Bone marrow (tissue), 2 donors: ENCODE data around the gene TMEM59L.
A peak's percentile ranks its signal among the peaks of the same experiment; 100 is the strongest.
"Not testable (repeated sequence)": the region's sequence is repeated elsewhere in the genome, so short reads cannot be mapped to it uniquely, and the experiment has no call there.

Source experiments
- DNase-seq, 2 donors: peaks; one replicate each; lab custom pipeline; 2025; lab: John Stamatoyannopoulos, UW

The TMEM59L gene

DNA sequence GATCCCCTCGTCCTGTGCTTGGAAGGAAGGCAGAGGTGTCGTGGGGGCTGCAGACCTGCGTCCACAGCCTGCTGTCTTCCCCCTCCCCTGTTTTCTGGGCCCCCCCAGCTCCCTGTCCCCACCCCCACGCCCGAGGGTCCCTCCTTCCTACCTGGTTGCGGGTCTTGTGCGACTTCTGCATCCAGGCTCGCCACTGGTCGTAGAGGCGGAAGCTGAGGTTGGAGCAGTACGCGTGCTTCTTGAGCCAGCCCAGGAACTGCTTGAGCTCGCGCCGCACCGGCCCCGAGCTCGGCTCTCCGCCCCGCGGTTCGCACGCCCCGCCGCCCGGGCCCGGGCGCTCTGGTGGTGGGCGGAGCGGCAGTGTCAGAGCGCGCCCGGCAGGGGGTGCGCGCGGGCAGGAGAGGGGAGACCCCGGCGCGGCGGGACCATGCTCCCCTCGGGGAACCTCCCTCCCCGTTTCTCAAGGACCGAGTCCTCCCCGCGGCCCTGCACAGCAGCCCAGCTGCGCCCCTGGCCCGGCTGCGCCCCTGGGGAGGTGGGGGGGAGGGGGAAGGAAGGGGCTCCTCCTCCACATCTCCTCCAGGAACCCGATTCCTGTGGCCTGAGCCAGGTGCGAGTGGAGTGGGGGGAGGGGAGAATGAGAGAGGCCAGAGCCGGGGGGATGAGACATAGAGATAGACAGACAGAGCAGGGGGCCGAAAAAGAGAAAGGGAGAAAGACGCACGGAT is 18.4 kb upstream of the TMEM59L start:
- DNase-seq: peak in 1 of 2 donors; percentile 32

- no peak for DNase-seq
Observed at GRCh38 chr19:18594824-18595373, 17.8 kb upstream of the TMEM59L start.

GRCh38 chr19:18595475-18595874 is 17.2 kb upstream of the TMEM59L start:
- no peak for DNase-seq

DNA sequence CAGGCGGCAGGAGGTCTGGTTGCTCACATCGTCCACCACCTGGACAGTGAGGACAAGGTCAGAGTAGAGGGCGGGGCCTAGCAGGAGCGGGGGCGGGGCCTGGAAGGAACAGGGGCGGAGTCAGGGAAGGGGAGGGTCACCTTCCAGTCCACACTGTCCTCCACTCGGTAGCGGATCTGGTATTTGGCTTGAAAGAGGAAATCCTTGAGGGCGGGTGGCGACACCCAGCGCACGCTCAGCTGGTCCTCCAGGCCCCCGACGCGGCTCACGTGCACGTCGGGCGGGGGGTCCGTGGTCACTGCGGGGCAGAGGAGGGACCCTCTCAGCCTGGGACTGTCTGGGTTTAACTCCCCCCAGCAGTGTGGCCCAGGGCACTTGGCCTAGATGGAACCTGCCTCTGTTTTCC is 15.9 kb upstream of the TMEM59L start:
- peak; percentile 11 to 17 for DNase-seq

DNA sequence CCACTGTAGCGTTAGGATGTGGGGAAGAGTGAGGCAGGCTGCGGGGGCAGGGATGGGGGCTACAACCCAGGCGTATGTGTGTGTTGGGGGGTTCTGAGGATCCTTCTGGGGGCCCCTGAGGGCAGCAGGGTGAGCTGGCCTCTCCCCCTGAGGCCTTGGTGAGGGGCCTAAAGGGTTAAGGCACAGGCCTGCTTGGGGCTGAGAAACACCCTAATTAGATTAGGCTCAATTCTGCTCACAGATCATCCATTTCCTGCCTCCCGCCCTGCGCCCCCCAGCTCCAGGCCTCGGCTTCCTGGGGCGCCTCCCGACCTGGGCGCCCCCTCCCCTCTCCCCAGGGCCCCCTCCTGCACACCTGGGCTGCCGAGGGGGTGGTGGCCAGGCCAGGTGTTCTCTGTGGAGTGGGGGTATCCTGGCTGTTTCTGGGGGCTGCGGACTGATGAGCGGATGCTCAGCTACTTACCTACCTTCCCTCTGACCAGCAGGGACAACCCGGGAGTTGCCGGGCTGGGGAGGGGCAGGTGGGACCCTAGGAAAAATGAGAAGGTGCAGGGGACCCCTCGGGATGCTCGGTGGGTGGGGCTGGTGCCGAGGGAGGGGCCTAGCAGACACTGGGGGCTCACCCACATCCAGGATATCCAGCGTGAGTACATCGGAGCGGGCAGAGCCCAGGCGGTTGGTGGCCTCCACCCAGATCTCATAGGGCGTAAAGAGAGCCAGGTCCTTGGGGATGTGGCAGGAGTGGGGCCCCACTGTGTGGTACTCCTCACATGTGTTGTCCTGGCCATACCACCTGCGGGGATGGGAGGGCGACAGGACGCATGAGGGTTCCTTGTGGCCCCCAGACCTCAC is 14.6 kb upstream of the TMEM59L start:
- no peak for DNase-seq

- DNase-seq: no peak
Observed at GRCh38 chr19:18599485-18599884, 13.2 kb upstream of the TMEM59L start.

DNA sequence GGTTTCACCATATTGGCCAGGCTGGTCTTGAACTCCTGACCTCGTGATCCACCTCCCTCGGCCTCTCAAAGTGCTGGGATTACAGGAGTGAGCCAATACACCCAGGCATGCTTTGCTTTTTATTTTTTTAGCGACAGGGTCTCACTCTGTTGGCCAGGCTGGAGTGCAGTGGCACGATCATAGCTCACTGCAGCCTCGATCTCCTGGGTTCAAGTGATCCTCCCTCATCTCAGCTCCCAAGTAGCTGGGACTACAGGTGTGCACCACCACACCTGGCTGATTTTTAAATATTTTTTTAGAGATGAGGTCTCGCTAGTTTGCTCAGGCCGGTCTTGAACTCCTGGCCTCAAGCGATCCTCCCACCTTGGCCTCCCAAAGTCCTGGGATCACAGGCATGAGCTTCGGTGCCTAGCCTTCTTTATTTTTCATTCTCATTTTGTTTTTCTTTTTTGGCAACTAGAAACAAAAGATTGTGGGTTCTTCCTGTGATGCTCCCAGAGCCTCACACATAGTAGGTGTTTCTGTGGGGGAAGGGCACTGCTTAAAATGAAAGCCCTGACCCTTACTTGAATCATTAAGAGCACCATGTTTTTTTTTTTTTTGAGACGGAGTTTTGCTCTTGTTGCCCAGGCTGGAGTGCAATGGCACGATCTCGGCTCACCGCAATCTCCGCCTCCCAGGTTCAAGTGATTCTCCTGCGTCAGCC is 11.8 kb upstream of the TMEM59L start:
- not testable (repeated sequence) for DNase-seq

DNA sequence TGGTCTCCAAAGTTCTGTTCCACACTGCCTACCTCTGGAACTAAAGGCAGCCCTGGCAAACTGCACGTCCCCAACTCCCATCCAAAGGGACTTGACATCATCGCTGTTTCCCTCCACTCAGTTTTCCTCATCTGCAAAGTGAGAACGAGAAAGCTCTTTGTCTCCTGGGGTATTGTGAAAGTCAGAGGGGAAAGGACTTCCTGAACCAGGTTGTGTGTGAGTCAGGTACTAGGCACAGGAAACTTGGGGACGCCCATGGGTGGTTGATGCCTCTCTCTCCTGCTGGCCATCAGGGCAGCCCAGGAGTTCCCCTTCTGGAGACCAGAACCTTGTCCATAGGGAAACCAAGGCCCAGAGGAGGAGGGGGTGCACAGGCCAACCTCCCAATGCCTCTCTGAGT is 10.8 kb upstream of the TMEM59L start:
- DNase-seq: no peak

- peak in 1 of 2 donors; percentile 6 for DNase-seq
Observed at GRCh38 chr19:18603255-18603957, 9.3 kb upstream of the TMEM59L start.

DNA sequence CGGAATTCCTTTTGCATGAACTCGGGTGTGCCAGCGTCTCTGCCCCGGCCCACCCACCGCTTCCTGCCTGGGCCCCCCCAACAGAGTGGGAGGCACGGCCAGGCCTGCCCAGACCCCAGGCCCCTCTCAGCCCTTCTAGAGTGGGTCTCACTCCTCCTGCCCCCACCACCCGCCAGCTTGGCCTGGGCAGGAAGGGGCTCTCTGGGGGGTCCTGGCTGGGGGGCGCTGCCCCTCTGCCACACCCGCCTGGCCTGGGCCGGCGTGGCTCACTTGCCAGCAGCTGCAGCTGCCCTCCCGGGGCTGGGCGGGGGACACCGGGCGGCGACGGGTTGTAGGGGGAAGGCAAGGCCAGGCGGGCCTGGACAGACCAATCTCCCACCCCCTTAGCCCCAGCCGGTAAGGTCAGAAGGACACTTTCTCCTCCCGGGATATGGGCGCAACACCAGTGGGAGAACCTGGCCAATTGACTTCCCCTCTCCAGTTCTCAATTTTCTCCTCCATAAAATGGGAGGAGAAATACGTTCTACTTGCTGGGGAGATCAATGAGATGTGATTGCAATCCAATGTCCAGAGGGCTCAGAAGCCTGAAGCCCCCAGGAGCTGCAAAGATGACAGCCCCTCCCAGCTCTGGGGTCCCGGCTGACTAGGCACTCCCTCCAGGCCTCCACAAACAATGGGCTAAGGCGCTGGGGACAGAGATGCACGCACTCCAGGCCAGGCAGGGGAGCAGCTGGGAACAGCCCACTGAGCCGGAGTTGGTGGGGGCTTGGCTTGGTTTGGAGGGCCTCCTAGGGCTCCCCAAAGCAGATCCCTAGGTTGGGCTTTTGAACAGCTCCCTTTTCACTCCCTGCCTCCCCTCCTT is 8.5 kb upstream of the TMEM59L start:
- DNase-seq: no peak

- DNase-seq: no peak
Observed at GRCh38 chr19:18604820-18605159, 7.9 kb upstream of the TMEM59L start.

- DNase-seq: no peak
Observed at GRCh38 chr19:18605196-18605545, 7.5 kb upstream of the TMEM59L start.

GRCh38 chr19:18605546-18606280 is 7.0 kb upstream of the TMEM59L start:
- DNase-seq: no peak

- no peak for DNase-seq
Observed at GRCh38 chr19:18606281-18607225, 6.1 kb upstream of the TMEM59L start, which contains the start of gene CRLF1. TSS of gene CRLF1 (minus strand) at chr19:18606799. CDS start at chr19:18606656, 143 bp downstream.

DNA sequence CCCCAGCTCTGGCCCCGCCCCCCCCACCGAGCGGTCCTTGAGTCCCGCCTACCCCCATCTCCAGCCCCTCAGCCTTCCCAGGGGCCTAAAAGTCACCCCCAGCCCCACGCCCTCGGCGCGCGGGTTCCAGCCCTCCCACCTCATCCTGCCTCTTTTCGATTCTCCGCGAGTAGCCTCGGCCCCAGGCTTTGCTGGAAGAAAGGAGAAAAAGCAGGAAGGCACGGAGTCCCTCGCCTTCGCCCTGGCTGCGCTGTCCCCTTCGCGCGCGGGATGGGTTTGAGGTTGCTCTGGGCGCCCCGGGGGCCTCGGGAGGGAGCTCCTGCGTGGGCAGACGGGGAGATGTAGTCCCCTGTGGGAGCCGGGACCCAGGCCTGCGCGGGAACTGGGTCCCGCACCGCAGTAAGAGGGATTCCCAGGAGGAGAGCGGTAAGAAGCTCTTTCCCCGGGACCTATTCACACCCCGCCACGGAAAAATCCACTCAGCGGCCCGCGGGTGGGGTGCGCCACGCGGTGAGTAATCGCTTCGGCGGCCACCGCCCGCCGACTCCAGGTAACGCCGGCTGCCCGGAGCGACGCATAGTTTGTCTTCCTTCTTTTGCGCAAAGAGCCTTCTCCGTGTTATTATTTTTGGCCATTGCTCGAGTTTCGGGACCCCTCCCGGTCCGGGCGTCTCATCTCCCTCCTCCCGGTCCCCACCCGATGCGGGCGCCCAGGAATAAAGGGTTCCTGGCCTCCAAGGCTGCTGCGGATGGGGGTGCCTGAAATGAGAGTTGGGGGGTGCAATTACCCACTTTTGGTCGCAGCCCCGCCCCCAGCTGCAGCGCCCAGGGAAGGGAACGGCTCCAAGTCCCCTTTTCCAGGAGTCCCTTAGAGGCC is 5.2 kb upstream of the TMEM59L start:
- no peak for DNase-seq

DNA sequence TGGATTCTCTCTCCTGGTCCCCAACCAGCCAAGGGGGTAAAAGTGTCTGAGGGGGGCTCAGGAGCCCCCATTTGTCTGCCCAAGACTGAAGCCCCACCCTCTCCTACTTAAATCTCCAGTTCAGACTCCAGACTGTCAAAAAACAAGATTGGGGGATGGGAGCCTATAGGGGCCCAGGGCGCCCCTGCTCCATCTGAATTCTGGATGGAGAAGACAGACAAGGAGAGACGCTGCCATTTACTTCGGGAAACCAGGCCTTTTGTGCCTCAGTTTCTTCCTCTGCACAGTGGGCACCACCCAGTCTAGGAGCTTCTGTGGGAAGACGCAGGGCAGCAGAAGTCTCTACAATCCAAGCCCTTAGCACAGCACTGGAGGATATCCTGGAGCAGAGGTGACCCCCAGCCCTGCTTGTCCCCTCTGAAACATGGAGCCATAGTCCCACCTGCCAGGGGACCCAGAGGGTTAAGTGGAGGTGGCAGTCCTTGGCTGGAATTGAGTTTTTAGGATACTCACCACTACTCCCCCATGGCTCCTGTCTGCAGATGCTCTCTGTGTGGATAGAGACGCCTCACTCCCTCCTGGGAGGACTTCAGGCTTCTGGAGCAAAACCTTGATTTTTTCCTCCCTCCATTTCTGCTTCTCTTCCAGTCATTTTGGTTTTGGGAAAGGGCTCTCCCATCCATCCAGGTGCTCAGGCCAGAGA is 4.4 kb upstream of the TMEM59L start:
- DNase-seq: no peak
